Cardiac ventricle fibroblast (primary cell): ENCODE results near the gene UTRN. TPM values are rescaled to one million over a fixed set of nuclear protein-coding genes. Genes with fewer than 3 reads are reported as not detected.

Source experiments
- total RNA-seq: library from RNA; depleted of rRNA; stranded (reverse); fragments of >200 nt; gene quantifications from 2 replicates; pipeline ENCODE4 v1.2.3, GENCODE V29; 2015

The UTRN gene
- 27.2 and 54.8 TPM in 2 replicates for total RNA-seq

GRCh38 chr6:144284783-144285547 is at the start of gene UTRN:
UTRN (plus strand) TSS chr6:144285335; CDS start chr6:144291829, 6,494 bp downstream.

Other genes starting within 250 kb of the UTRN start
- gene SF3B5, start 189.8 kb upstream of the UTRN start, total RNA-seq, result 112 and 158 TPM in 2 replicates
- gene STX11, start 134.8 kb upstream of the UTRN start, total RNA-seq, result not detected in 2 replicates